WTC11 (cell line): ENCODE results near the gene PAQR4. TPM values are rescaled to one million over a fixed set of nuclear protein-coding genes. Genes with fewer than 3 reads are reported as not detected.

Experiments used
- ATAC-seq: fragments of 200-7000 bp; cut with Tn5 transposase; 2 replicates; pipeline ENCODE4 v1.10.0; 2021; ENCODE audit warnings: mild to moderate bottlenecking, moderate library complexity
- CTCF ChIA-PET: fragments of 300-600 bp; sonication (Branson Sonifier 250); formaldehyde crosslinking; loops from one replicate; lab custom pipeline; 2021; ENCODE audit warnings: antibody characterized with exemption; lab: Charles Lee
- POLR2A ChIA-PET: fragments of 350-600 bp; sonication (Branson Sonifier 250); formaldehyde crosslinking; loops from one replicate; lab custom pipeline; 2021; ENCODE audit warnings: antibody characterized with exemption; lab: Charles Lee
- DNase-seq: peaks from one replicate; pipeline ENCODE4 v3.0.0; 2021; ENCODE audit warnings: low spot score
- H3K27ac Mint-ChIP-seq: 2 replicates; pipeline ENCODE4 v1.8.0; 2021; ENCODE audit warnings: mixed read lengths
- H3K27me3 Mint-ChIP-seq: 2 replicates; pipeline ENCODE4 v1.8.0; 2021; ENCODE audit warnings: low read depth, mild to moderate bottlenecking, moderate library complexity, mixed read lengths
- H3K36me3 Mint-ChIP-seq: 2 replicates; pipeline ENCODE4 v1.8.0; 2021; ENCODE audit warnings: mixed read lengths
- H3K4me1 Mint-ChIP-seq: 2 replicates; pipeline ENCODE4 v1.8.0; 2022; ENCODE audit warnings: mixed read lengths
- H3K4me3 Mint-ChIP-seq: 2 replicates; pipeline ENCODE4 v1.8.0; 2021; ENCODE audit warnings: mild to moderate bottlenecking, moderate library complexity, mixed read lengths
- H3K9me3 Mint-ChIP-seq: 2 replicates; pipeline ENCODE4 v1.8.0; 2021; ENCODE audit warnings: mixed read lengths
- CBFB ChIP-seq: sonication (generic); formaldehyde crosslinking; IDR thresholded peaks from 2 replicates; pipeline ENCODE4 v1.8.1; 2022; ENCODE audit warnings: mild to moderate bottlenecking, low read depth, missing genetic modification reagents
- CREB1 ChIP-seq: sonication (generic); formaldehyde crosslinking; IDR thresholded peaks from 2 replicates; pipeline ENCODE4 v1.8.0; 2023; ENCODE audit warnings: mild to moderate bottlenecking, missing genetic modification reagents
- ELF4 ChIP-seq: sonication (generic); formaldehyde crosslinking; IDR thresholded peaks from 2 replicates; pipeline ENCODE4 v1.8.1; 2022; ENCODE audit warnings: low read depth, mild to moderate bottlenecking, moderate library complexity, missing genetic modification reagents
- FOXP1 ChIP-seq: sonication (generic); formaldehyde crosslinking; IDR thresholded peaks from 2 replicates; pipeline ENCODE4 v1.8.0; 2022; ENCODE audit warnings: missing genetic modification reagents, mild to moderate bottlenecking, moderate library complexity, borderline replicate concordance
- NFATC4 ChIP-seq: fragments of 250-450 bp; sonication (Bioruptor Pico); IDR thresholded peaks from 2 replicates; pipeline ENCODE4 v1.9.0; 2021; ENCODE audit warnings: mild to moderate bottlenecking
- NR3C1 ChIP-seq: sonication (generic); formaldehyde crosslinking; conservative IDR thresholded peaks from 2 replicates; pipeline ENCODE4 v1.8.1; 2023; ENCODE audit warnings: low read depth, mild to moderate bottlenecking, missing genetic modification reagents
- TP53 ChIP-seq: sonication (generic); formaldehyde crosslinking; IDR thresholded peaks from 2 replicates; pipeline ENCODE4 v1.8.1; 2023; ENCODE audit warnings: mild to moderate bottlenecking, missing genetic modification reagents
- ZNF219 ChIP-seq: sonication (generic); formaldehyde crosslinking; IDR thresholded peaks from 2 replicates; pipeline ENCODE4 v1.8.0; 2023; ENCODE audit warnings: missing genetic modification reagents, mild to moderate bottlenecking, borderline replicate concordance
- ZNF232 ChIP-seq: sonication (generic); formaldehyde crosslinking; IDR thresholded peaks from 2 replicates; pipeline ENCODE4 v1.8.0; 2022; ENCODE audit warnings: mild to moderate bottlenecking, missing genetic modification reagents
- ZNF281 ChIP-seq: sonication (generic); formaldehyde crosslinking; IDR thresholded peaks from 2 replicates; pipeline ENCODE4 v1.8.0; 2023; ENCODE audit warnings: mild to moderate bottlenecking, missing genetic modification reagents
- ZNF396 ChIP-seq: fragments of 250-450 bp; sonication (Bioruptor Pico); IDR thresholded peaks from 2 replicates; pipeline ENCODE4 v1.8.0; 2021; ENCODE audit warnings: mild to moderate bottlenecking, moderate library complexity, borderline replicate concordance
- total RNA-seq: library from RNA; stranded (reverse); gene quantifications from 3 replicates; pipeline ENCODE4 v1.2.3, GENCODE V29; 2021
- TF ChIP-seq, protein P1 (sequence below): fragments of 250-450 bp; sonication (Bioruptor Pico); IDR thresholded peaks from 2 replicates; pipeline ENCODE4 v2.1.2; 2022; ENCODE audit warnings: mild to moderate bottlenecking, moderate library complexity
- TF ChIP-seq, protein P2 (sequence below): fragments of 250-450 bp; sonication (Bioruptor Pico); IDR thresholded peaks from 2 replicates; pipeline ENCODE4 v1.9.0; 2021; ENCODE audit warnings: mild to moderate bottlenecking
- TF ChIP-seq, protein P3 (sequence below): sonication (generic); formaldehyde crosslinking; IDR thresholded peaks from 2 replicates; pipeline ENCODE4 v1.8.0; 2023; ENCODE audit warnings: missing genetic modification reagents
- TF ChIP-seq, protein P4 (sequence below): fragments of 250-450 bp; sonication (Bioruptor Pico); IDR thresholded peaks from 2 replicates; pipeline ENCODE4 v1.9.0; 2021; ENCODE audit warnings: mild to moderate bottlenecking
- TF ChIP-seq, protein P5 (sequence below): sonication (generic); formaldehyde crosslinking; IDR thresholded peaks from 2 replicates; pipeline ENCODE4 v1.8.0; 2022; ENCODE audit warnings: mild to moderate bottlenecking, missing genetic modification reagents

The PAQR4 gene
- total RNA-seq, 1 experiment from 2014 or later, result 32.4 TPM

GRCh38 chr16:2953706-2954627 lies 15.2 kb upstream of the PAQR4 start:
- Mint-ChIP-seq H3K36me3 (no peaks in the 10 kb centered on the region), H3K4me1 (peaks cover 26% of the 10 kb centered on the region), H3K9me3 (no peaks in the 10 kb centered on the region), H3K27me3 (no peaks in the 10 kb centered on the region; the same call in 1 of the 2 replicates), H3K27ac (no peak overlapping the region), H3K4me3 (no peak overlapping the region)
- DNase-seq (no peak), ATAC-seq (no peak)
- CTCF ChIA-PET, result interaction anchor here (0.7 to 2.6 kb wide), 3 partner anchors 11 to 1339 kb away, joined by 4 to 11 read pairs (median 7); partner anchors contain the start of gene KREMEN2
- POLR2A ChIA-PET, result interaction anchor here (1.9 kb wide), 1 partner anchor 16 kb away, joined by 8 read pairs; the partner anchor contains the start of gene PAQR4
- TF ChIP-seq FOXP1 (CRISPR knock-in tag) (no peak), NFATC4 (no peak), CBFB (no peak), ZNF219 (CRISPR knock-in tag) (no peak), CREB1 (CRISPR knock-in tag) (no peak), ZNF232 (CRISPR knock-in tag) (no peak)
- TF ChIP-seq, protein P1, sequence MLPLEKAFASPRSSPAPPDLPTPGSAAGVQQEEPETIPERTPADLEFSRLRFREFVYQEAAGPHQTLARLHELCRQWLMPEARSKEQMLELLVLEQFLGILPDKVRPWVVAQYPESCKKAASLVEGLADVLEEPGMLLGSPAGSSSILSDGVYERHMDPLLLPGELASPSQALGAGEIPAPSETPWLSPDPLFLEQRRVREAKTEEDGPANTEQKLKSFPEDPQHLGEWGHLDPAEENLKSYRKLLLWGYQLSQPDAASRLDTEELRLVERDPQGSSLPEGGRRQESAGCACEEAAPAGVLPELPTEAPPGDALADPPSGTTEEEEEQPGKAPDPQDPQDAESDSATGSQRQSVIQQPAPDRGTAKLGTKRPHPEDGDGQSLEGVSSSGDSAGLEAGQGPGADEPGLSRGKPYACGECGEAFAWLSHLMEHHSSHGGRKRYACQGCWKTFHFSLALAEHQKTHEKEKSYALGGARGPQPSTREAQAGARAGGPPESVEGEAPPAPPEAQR, result no peak
- TF ChIP-seq, protein P2, sequence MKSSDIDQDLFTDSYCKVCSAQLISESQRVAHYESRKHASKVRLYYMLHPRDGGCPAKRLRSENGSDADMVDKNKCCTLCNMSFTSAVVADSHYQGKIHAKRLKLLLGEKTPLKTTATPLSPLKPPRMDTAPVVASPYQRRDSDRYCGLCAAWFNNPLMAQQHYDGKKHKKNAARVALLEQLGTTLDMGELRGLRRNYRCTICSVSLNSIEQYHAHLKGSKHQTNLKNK (CRISPR knock-in tag), result no peak
- TF ChIP-seq, protein P3, sequence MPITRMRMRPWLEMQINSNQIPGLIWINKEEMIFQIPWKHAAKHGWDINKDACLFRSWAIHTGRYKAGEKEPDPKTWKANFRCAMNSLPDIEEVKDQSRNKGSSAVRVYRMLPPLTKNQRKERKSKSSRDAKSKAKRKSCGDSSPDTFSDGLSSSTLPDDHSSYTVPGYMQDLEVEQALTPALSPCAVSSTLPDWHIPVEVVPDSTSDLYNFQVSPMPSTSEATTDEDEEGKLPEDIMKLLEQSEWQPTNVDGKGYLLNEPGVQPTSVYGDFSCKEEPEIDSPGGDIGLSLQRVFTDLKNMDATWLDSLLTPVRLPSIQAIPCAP, result no peak
- TF ChIP-seq, protein P4, sequence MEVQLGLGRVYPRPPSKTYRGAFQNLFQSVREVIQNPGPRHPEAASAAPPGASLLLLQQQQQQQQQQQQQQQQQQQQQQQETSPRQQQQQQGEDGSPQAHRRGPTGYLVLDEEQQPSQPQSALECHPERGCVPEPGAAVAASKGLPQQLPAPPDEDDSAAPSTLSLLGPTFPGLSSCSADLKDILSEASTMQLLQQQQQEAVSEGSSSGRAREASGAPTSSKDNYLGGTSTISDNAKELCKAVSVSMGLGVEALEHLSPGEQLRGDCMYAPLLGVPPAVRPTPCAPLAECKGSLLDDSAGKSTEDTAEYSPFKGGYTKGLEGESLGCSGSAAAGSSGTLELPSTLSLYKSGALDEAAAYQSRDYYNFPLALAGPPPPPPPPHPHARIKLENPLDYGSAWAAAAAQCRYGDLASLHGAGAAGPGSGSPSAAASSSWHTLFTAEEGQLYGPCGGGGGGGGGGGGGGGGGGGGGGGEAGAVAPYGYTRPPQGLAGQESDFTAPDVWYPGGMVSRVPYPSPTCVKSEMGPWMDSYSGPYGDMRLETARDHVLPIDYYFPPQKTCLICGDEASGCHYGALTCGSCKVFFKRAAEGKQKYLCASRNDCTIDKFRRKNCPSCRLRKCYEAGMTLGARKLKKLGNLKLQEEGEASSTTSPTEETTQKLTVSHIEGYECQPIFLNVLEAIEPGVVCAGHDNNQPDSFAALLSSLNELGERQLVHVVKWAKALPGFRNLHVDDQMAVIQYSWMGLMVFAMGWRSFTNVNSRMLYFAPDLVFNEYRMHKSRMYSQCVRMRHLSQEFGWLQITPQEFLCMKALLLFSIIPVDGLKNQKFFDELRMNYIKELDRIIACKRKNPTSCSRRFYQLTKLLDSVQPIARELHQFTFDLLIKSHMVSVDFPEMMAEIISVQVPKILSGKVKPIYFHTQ, result no peak
- TF ChIP-seq, all 79 proteins: peak for 0

GRCh38 chr16:2954656-2955381 lies 14.3 kb upstream of the PAQR4 start:
- ChIA-PET POLR2A (interaction anchor here (1.6 kb wide), 1 partner anchor 10 kb away, joined by 4 read pairs; the partner anchor contains the start of gene KREMEN2), CTCF (interaction anchor here (2.2 to 2.6 kb wide), 2 partner anchors 10 to 28 kb away, joined by 10 to 11 read pairs; partner anchors contain the start of gene KREMEN2)
- ATAC-seq (no peak), DNase-seq (no peak)
- Mint-ChIP-seq H3K4me3 (no peak overlapping the region), H3K4me1 (peaks cover 26% of the 10 kb centered on the region), H3K27me3 (no peaks in the 10 kb centered on the region; the same call in 1 of the 2 replicates), H3K9me3 (no peaks in the 10 kb centered on the region), H3K27ac (no peak overlapping the region; the same call in 1 of the 2 replicates), H3K36me3 (no peaks in the 10 kb centered on the region)
- no peak for TF ChIP-seq ELF4
- TF ChIP-seq, protein P5, sequence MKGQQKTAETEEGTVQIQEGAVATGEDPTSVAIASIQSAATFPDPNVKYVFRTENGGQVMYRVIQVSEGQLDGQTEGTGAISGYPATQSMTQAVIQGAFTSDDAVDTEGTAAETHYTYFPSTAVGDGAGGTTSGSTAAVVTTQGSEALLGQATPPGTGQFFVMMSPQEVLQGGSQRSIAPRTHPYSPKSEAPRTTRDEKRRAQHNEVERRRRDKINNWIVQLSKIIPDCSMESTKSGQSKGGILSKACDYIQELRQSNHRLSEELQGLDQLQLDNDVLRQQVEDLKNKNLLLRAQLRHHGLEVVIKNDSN (CRISPR knock-in tag), result no peak

DNA sequence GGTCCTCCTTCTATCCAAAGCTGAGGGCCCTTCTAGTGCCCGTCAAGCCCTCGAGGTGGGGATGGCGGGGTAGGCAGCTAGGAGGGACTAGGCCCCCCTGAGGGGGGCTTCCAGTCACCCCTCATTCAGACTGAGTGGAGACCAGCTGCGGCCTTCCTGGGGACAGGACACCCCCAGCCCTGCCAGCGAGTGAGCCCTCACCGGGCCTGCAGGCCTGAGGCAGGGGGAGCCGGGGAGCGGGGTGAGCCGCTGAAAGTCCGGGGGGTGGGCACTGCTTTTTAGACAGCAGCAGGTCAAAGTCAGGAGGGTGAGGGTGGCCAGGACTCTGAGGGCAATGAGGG lies 13.7 kb upstream of the PAQR4 start:
- Mint-ChIP-seq H3K27me3 (no peaks in the 10 kb centered on the region; the same call in 1 of the 2 replicates), H3K9me3 (no peaks in the 10 kb centered on the region), H3K4me3 (no peak overlapping the region), H3K36me3 (no peaks in the 10 kb centered on the region), H3K27ac (no peak overlapping the region), H3K4me1 (peaks cover 26% of the 10 kb centered on the region)
- no peak for DNase-seq
- ChIA-PET CTCF (interaction anchor here (0.9 to 2.2 kb wide), 3 partner anchors 28 to 116 kb away, joined by 3 to 10 read pairs (median 4); no protein-coding TSS in a partner anchor), POLR2A (interaction anchor here (1.4 to 1.6 kb wide), 2 partner anchors 9 kb away, joined by 4 read pairs; partner anchors contain the start of gene KREMEN2)
- ATAC-seq, result peak; percentile 9; the same call in 1 of the 2 replicates
- TF ChIP-seq ZNF281 (CRISPR knock-in tag), result no peak
- TF ChIP-seq NR3C1 (CRISPR knock-in tag), result no peak
- TF ChIP-seq ZNF396 (CRISPR knock-in tag), result no peak
- TF ChIP-seq TP53, result 0 out of 2 replicates have a peak, but pooled peaks have one; percentile 41
